Measurements from ENCODE around the gene LATS2.
A peak's percentile ranks its signal among the peaks of the same experiment; 100 is the strongest.

The LATS2 gene

GRCh38 chr13:21014502-21015170 lies 46.8 kb downstream of the LATS2 start (continued):
- TF ChIP-seq ZNF26 (tag by site-specific recombination; IDR thresholded peaks at IDR 0.05) (peak; percentile 70; the same call in 1 of the 2 replicates), ZEB2 (tag by site-specific recombination; IDR thresholded peaks at IDR 0.05) (peak; percentile 57; the same call in 1 of the 2 replicates), TRIM28 (IDR thresholded peaks at IDR 0.05; ENCODE audit: borderline replicate concordance, low read length) (peak; percentile 91), SP7 (tag by site-specific recombination; IDR thresholded peaks at IDR 0.05) (peak; percentile 49), ZNF600 (tag by site-specific recombination; IDR thresholded peaks at IDR 0.05) (peak; percentile 88), ZNF610 (tag by site-specific recombination; IDR thresholded peaks at IDR 0.05; ENCODE audit: borderline replicate concordance) (peak; percentile 46; the same call in 1 of the 2 replicates), PRDM10 (tag by site-specific recombination; IDR thresholded peaks at IDR 0.05) (peak; percentile 44; the same call in 1 of the 2 replicates), ZBTB26 (tag by site-specific recombination; optimal IDR thresholded peaks at IDR 0.05) (no peak), TSHZ1 (tag by site-specific recombination; IDR thresholded peaks at IDR 0.05; ENCODE audit: borderline replicate concordance) (0 out of 2 replicates have a peak, but pooled peaks have one; percentile 53), ZNF335 (tag by site-specific recombination; conservative IDR thresholded peaks at IDR 0.05) (peak; percentile 55), PRDM1 (tag by site-specific recombination; IDR thresholded peaks at IDR 0.05) (no peak), GFI1B (tag by site-specific recombination; IDR thresholded peaks at IDR 0.05) (peak; percentile 33; the same call in 1 of the 2 replicates), ZIC2 (tag by site-specific recombination; IDR thresholded peaks at IDR 0.05) (peak; percentile 88), YY1 (tag by site-specific recombination; IDR thresholded peaks at IDR 0.05) (no peak), ZSCAN4 (tag by site-specific recombination; IDR thresholded peaks at IDR 0.05) (no peak), ZFP69B (tag by site-specific recombination; IDR thresholded peaks at IDR 0.05) (peak; percentile 19; the same call in 1 of the 2 replicates), ZBTB17 (tag by site-specific recombination; IDR thresholded peaks at IDR 0.05) (peak; percentile 62), ZBTB21 (tag by site-specific recombination; IDR thresholded peaks at IDR 0.05) (no peak), PRDM4 (tag by site-specific recombination; IDR thresholded peaks at IDR 0.05) (peak; percentile 66), ZNF707 (tag by site-specific recombination; IDR thresholded peaks at IDR 0.05) (no peak), SP3 (tag by site-specific recombination; IDR thresholded peaks at IDR 0.05) (no peak), ZNF692 (tag by site-specific recombination; IDR thresholded peaks at IDR 0.05) (peak; percentile 61), MEIS1 (CRISPR knock-in tag; IDR thresholded peaks at IDR 0.05; ENCODE audit: borderline replicate concordance) (no peak), OSR2 (tag by site-specific recombination; IDR thresholded peaks at IDR 0.05) (peak; percentile 46; the same call in 1 of the 2 replicates)

All from HEK293 (cell line).